ENCODE results near the gene HBEGF.

GRCh38 chr5:140338908-140339307 is 7.5 kb downstream of the HBEGF start:
- no peak for TF ChIP-seq CTCF (IDR thresholded peaks at IDR 0.05; ENCODE audit: low read depth, low read length)
- TF ChIP-seq POLR2A (IDR thresholded peaks at IDR 0.05; ENCODE audit: extremely low read depth, insufficient read length) = no peak
- TF ChIP-seq MAX (IDR thresholded peaks at IDR 0.05; ENCODE audit: low read depth, low read length) = no peak
- TF ChIP-seq MYC (IDR thresholded peaks at IDR 0.05; ENCODE audit: low read depth, low read length) = no peak
